Measurements from ENCODE around the gene IL11.

IL11 gene

DNA sequence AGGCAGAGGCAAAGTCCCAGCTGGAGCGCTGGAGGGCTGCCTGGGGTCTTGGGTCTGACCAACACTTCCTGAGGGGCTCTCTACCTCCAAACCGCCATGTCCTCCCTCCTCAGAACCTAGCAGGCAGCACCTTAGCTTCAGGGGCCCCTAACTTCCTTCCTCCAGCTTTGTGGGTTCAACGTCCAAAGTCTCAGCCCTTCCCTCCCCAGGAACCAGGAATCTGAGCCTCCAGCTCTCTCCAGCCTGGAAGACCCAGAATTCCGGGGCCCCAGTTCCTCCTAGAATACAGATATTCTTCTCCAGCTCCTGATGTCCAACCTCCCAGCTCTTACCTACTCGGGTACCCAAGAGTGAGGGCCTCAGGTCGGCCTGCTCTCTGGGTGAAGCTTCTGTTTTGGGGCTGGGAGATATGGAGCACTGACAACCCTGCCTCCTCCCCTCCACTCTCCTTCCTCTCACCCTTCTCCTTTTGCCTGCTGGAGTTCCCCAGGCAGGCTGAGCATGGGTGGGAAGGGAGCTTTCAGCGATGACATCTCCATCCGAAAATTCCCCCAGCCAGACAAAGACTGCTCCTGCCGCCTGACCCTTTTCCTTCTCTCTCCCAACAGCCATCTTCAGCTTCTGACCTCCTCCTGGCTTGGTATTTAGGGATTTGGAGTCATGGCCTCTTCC is 48.7 kb downstream of the IL11 start:
- DNase-seq = no peak

DNA sequence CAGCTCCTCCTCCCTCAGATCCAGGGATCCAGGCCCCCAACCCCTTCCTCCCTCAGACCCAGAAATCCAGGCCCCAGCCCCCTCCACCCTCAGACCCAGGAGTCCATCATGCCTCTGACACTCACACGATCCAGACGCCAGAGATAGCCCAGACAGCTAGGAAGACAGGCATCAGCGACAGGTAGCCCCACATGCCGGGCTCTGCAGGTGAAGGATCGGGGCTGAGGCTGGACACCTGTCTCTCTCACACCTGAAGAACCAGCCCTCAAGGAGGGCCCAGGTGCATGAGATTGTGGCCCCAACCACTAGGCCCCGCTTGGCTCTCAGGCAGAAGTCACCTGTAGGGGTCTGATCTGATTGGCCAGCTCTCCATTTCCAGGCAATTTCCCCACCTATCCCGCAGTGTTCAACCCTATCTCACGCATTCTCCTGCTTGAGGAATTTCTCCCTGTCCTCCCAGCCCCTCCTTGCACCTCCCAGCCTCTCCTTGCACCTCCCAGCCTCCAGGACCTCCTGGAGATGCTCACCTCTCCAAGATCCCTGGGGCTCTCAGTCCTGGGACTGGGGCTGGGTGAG is 49.3 kb downstream of the IL11 start:
- DNase-seq = no peak

DNA sequence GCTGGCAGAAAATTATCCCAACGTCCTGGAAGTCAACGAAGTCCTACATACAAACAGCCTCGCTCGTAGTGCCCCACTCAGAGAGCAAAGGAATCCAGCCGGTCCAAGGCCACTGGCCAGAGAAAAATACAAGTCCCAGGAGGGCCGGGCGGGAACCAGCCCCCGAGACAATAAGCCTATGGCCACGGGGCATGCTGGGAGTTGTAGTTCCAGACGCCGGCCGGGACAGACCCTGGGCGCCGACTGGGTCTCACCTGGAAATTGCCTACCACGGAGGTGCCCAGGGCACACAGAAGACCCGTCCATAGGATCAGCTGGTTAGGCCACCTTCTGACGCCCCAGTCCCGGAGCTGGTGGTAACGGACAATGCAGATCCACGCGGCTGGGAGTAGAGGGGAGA is 50.5 kb downstream of the IL11 start:
- no peak for DNase-seq

DNA sequence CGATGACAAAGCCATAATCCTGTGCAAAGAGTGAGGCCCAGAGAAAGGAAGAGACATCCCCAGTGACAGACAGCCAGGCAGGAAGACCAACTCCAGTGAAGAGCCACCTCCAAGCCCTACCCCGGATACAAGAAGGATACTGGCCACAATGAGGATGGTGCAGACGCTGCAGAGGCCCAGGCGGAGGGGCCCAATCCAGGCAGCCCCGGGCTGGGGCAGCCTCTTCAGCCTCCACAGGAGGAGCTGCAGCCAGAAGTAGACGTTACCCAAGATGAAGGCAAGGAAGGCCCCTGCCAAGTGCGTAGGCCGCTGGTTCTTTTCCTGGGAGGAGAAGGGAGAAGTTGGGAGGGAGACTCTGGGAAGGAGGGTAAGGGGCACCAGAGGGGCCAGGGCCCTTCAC is 53.6 kb downstream of the IL11 start:
- DNase-seq = no peak

DNA sequence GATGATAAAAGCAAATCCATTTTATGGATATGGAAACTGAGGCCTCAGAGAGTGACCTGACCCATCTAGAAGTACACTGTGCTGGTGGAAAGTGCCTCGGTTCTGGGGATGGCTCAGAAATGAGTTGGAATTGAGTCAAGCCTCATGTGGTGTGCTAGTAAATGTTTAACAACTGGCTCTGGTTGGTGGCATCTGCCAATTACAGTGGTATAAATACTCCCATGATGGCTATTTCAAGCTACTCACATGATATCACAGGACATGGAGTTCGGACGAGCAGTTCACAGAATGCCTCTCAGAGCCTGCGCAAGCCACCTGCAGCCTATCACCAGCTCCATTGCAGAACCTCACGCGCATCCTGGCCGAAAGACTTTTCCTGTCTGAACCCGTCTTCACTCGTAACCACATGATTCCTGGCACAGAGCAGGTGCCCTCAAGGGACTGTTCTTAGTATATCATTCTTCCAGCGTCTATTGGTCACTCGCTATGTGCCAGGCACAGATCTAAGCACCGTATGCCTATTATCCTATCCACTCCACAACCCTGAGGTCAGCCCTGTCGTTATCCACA is 54.2 kb downstream of the IL11 start:
- no peak for DNase-seq

DNA sequence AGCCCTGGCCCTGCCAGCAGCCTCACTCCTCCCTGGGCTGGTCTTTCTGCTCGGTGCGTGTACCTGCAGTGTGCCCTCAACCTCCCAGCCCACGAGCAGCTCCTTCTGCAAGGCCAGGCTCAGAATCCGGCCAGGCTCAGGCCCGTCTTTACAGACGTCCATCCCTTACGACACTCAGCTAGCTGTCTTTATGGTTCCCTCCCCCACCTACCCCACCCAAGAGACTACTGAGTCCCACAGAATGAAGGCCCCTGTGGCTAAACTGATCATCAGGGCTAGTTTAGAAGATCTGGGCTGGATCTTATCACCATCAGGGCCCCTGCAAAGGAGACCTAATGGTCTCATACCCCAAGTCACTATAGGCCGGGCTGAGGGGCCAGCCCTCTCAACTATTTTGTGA is 55.9 kb downstream of the IL11 start:
- no peak for DNase-seq
